B cell (primary cell): ENCODE results near the gene B4GALT5. TPM values are rescaled to one million over a fixed set of nuclear protein-coding genes. Genes with fewer than 3 reads are reported as not detected.
A peak's percentile ranks its signal among the peaks of the same experiment; 100 is the strongest.

Experiments used
- ATAC-seq: fragments of 200-7000 bp; cut with Tn5 transposase; one replicate; pipeline ENCODE4 v1.10.0; 2021; ENCODE audit warnings: low read depth, mild to moderate bottlenecking, moderate number of reproducible peaks, moderate library complexity
- CTCF ChIA-PET: fragments of 350-600 bp; sonication (Branson Sonifier 250); formaldehyde crosslinking; loops from one replicate; lab custom pipeline; 2021; ENCODE audit warnings: antibody characterized with exemption, inconsistent platforms; lab: Charles Lee
- POLR2A ChIA-PET: fragments of 350-600 bp; sonication (Branson Sonifier 250); formaldehyde crosslinking; loops from one replicate; lab custom pipeline; 2021; ENCODE audit warnings: antibody characterized with exemption; lab: Charles Lee
- DNase-seq: peaks from one replicate; pipeline ENCODE4 v3.0.0; 2013
- H2AFZ ChIP-seq: 2 replicates; pipeline ENCODE4 v1.6.1; 2012; ENCODE audit warnings: mild to moderate bottlenecking, low read depth, low read length; ENCODE audit not compliant: insufficient read depth, poor library complexity, severe bottlenecking
- H3K27ac ChIP-seq, 2 donors: 1 replicate in 1 of 2; 2 replicates in 1 of 2; pipeline ENCODE4 v1.5.1; 2012 to 2013; ENCODE audit warnings: low read length in 2 of 2, mild to moderate bottlenecking in 2 of 2, moderate library complexity in 1 of 2
- H3K27me3 ChIP-seq, 4 experiments: fragments of 200-600 bp in 1 of 4; sonication (generic) in 1 of 4; replicated peaks in 1 of 4; 1 replicate in 2 of 4; 2 replicates in 2 of 4; pipeline versions ENCODE4 v1.6.1 to v1.7.0; 2013 to 2016; ENCODE audit warnings: low read length in 3 of 4, mild to moderate bottlenecking in 2 of 4, mixed read lengths in 1 of 4, moderate library complexity in 1 of 4; ENCODE audit not compliant: insufficient read depth in 4 of 4, control insufficient read depth in 3 of 4; ENCODE audit errors: control extremely low read depth in 1 of 4
- H3K36me3 ChIP-seq, 2 experiments: replicated peaks in 1 of 2; 1 replicate in 1 of 2; 2 replicates in 1 of 2; pipeline versions ENCODE4 v1.6.1 to v1.7.1; 2013; ENCODE audit warnings: low read length in 1 of 2; ENCODE audit not compliant: insufficient read depth in 2 of 2, control insufficient read depth in 1 of 2; ENCODE audit errors: control extremely low read depth in 1 of 2, extremely low read depth in 1 of 2
- H3K4me1 ChIP-seq, 2 donors: fragments of 200-600 bp in 1 of 2; sonication (generic) in 1 of 2; 1 replicate in 1 of 2; 2 replicates in 1 of 2; pipeline versions ENCODE4 v1.5.1 to v1.6.1; 2013 to 2017; ENCODE audit warnings: low read length in 2 of 2; ENCODE audit not compliant: control insufficient read depth in 2 of 2, insufficient read depth in 2 of 2
- H3K4me2 ChIP-seq: replicated peaks from 2 replicates; pipeline ENCODE3; 2012; ENCODE audit warnings: mild to moderate bottlenecking, low read depth, low read length; ENCODE audit not compliant: poor library complexity, severe bottlenecking
- H3K4me3 ChIP-seq, 5 experiments: fragments of 200-600 bp in 1 of 5; sonication (generic) in 1 of 5; 1 replicate in 3 of 5; 2 replicates in 2 of 5; pipeline versions ENCODE4 v1.5.1 to v1.7.0; 2011 to 2016; ENCODE audit warnings: low read length in 4 of 5, mild to moderate bottlenecking in 4 of 5, low read depth in 2 of 5, control low read depth in 1 of 5, moderate library complexity in 1 of 5; ENCODE audit not compliant: insufficient read depth in 1 of 5; ENCODE audit errors: control extremely low read depth in 1 of 5, extremely low read depth in 1 of 5
- H3K79me2 ChIP-seq: fragments of 200-600 bp; sonication (generic); one replicate; pipeline ENCODE4 v1.6.0; 2016; ENCODE audit warnings: low read length; ENCODE audit not compliant: control insufficient read depth, insufficient read depth
- H3K9ac ChIP-seq: fragments of 200-600 bp; sonication (generic); 2 replicates; pipeline ENCODE4 v1.6.1; 2017; ENCODE audit warnings: mild to moderate bottlenecking, low read length, moderate library complexity
- H3K9me3 ChIP-seq, 3 donors: one replicate each; pipeline versions ENCODE4 v1.6.1 to v1.7.1; 2013; ENCODE audit warnings: low read length in 2 of 3; ENCODE audit not compliant: control insufficient read depth in 2 of 3, insufficient read depth in 1 of 3; ENCODE audit errors: control extremely low read depth in 1 of 3
- H4K20me1 ChIP-seq: 2 replicates; pipeline ENCODE4 v1.6.0; 2012; ENCODE audit warnings: mild to moderate bottlenecking, low read length; ENCODE audit not compliant: insufficient read depth, control insufficient read depth, poor library complexity, severe bottlenecking
- H3K27ac Mint-ChIP-seq: one replicate; pipeline ENCODE4 v1.8.0; 2021; ENCODE audit warnings: mixed read lengths
- H3K27me3 Mint-ChIP-seq: one replicate; pipeline ENCODE4 v1.8.0; 2021; ENCODE audit warnings: mixed read lengths
- H3K4me1 Mint-ChIP-seq: one replicate; pipeline ENCODE4 v1.8.0; 2021; ENCODE audit warnings: mixed read lengths
- H3K4me3 Mint-ChIP-seq: one replicate; pipeline ENCODE4 v1.8.0; 2021; ENCODE audit warnings: mixed read lengths
- H3K9me3 Mint-ChIP-seq: one replicate; pipeline ENCODE4 v1.8.0; 2022; ENCODE audit warnings: mixed read lengths; ENCODE audit not compliant: insufficient read depth
- EZH2 ChIP-seq: IDR thresholded peaks from 2 replicates; pipeline ENCODE4 v1.6.1; 2012; ENCODE audit warnings: borderline replicate concordance, low read depth, mild to moderate bottlenecking, moderate library complexity, low read length; ENCODE audit not compliant: insufficient read depth, poor library complexity, severe bottlenecking
- WGBS: methylation state at CpG from one replicate; pipeline ENCODE4 v1.1.5; 2013; ENCODE audit warnings: missing lambda C conversion rate; ENCODE audit not compliant: insufficient coverage; 5-methylcytosine and 5-hydroxymethylcytosine counted together
- intact Hi-C: fragments of 100-400 bp; cut with micrococcal nuclease; formaldehyde crosslinking; loops from one replicate; pipeline ENCODE4 v1.10.0; 2022
- polyA plus RNA-seq: library from polyadenylated mRNA; depleted of rRNA; stranded (reverse); fragments of >200 nt; gene quantifications from 2 replicates; pipeline ENCODE4 v1.2.3, GENCODE V29; 2012
- total RNA-seq, 2 donors: library from RNA; stranded (reverse); fragments of 120-200 nt in 1 of 2; gene quantifications; 1 replicate in 1 of 2; 2 replicates in 1 of 2; pipeline versions ENCODE4 v1.2.3 to v1.2.4, GENCODE V29; 2013 to 2022
- TF ChIP-seq, protein P1 (sequence below): fragments of 200-600 bp; IDR thresholded peaks from one replicate; pipeline ENCODE4 v1.8.0; 2022; ENCODE audit warnings: antibody characterized with exemption, mild to moderate bottlenecking

Gene B4GALT5
- total and polyA plus RNA-seq, 2 donors (not counting 1 experiment from before 2014, with no cell fraction given): 3.4 to 7.3 TPM

DNA sequence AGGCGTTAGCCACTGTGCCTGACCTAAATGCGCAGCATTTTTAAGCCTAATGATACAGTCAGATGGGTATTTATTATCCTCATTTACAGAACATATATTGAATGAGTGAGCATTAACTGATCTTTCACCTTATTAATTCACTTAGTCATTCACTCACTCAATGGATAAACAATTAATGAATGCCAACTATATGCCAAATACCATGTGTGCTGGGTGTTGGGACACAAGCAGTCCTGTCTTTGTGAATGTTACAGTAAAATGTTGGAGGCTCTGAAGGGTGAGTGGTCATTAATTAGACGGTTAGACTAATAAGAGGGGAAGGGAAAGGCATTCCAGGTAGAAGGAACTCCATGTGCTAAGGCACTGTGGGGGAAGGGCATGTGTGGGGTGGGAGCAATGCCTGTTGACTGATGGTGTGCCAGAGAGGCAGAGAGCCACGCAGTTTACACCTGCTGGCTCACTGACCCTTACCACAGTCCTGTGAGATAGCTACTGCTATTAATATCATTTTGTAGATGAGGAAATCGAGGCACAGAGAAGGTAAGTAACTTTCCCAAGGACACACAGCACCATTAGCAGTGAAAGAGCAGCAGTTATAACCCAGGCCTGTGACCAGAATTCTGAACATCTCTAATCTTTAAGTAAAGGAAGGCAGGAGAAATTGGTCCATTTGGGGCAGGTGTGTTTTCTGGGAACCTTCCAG lies 38.7 kb upstream of the B4GALT5 start:
- H3K9me3 ChIP-seq: no peaks in the 10 kb centered on the region
- Mint-ChIP-seq H3K4me3 (no peak overlapping the region), H3K27me3 (peaks cover 5% of the 10 kb centered on the region), H3K27ac (no peak overlapping the region), H3K4me1 (peaks cover 9% of the 10 kb centered on the region), H3K9me3 (peaks cover 1% of the 10 kb centered on the region)
- no peak for TF ChIP-seq EZH2
- TF ChIP-seq, protein P1, sequence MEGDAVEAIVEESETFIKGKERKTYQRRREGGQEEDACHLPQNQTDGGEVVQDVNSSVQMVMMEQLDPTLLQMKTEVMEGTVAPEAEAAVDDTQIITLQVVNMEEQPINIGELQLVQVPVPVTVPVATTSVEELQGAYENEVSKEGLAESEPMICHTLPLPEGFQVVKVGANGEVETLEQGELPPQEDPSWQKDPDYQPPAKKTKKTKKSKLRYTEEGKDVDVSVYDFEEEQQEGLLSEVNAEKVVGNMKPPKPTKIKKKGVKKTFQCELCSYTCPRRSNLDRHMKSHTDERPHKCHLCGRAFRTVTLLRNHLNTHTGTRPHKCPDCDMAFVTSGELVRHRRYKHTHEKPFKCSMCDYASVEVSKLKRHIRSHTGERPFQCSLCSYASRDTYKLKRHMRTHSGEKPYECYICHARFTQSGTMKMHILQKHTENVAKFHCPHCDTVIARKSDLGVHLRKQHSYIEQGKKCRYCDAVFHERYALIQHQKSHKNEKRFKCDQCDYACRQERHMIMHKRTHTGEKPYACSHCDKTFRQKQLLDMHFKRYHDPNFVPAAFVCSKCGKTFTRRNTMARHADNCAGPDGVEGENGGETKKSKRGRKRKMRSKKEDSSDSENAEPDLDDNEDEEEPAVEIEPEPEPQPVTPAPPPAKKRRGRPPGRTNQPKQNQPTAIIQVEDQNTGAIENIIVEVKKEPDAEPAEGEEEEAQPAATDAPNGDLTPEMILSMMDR: no peak
- no peak overlapping the region for H2AFZ ChIP-seq
- no peak overlapping the region for H3K9ac ChIP-seq
- H3K4me3 ChIP-seq: no peak overlapping the region
- DNase-seq (no peak), ATAC-seq (no peak)
- ChIA-PET POLR2A (no interaction called here), CTCF (no interaction called here)
- H3K79me2 ChIP-seq: no peaks in the 10 kb centered on the region
- no peaks in the 10 kb centered on the region for H4K20me1 ChIP-seq
- H3K36me3 ChIP-seq: no peaks in the 10 kb centered on the region
- no peak overlapping the region for H3K27ac ChIP-seq
- no peak overlapping the region for H3K4me2 ChIP-seq
- H3K27me3 ChIP-seq: peaks cover 0 to 7% (median 1%) of the 10 kb centered on the region in 4 experiments
- WGBS: 100% methylated on average over 1 of the region's 5 CpGs
- intact Hi-C loops: no loop called here
- peaks cover 6 to 14% of the 10 kb centered on the region in 2 donors for H3K4me1 ChIP-seq

DNA sequence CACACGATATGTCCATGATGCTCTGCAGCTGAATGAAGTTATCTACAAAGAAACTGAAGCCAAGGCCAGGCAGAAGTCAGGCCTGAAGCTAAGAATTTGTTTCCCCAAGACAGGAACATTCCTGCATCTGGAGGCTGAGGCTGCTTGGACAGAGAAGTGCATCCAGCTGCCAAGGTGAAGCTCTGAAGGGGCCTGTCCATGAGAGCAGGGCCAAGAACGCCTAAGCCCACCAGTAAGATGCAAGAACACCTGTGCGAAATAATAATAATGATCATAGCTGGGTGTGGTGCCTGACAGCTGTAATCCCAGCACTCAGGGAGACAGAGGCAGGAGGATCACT lies 37.7 kb upstream of the B4GALT5 start:
- H3K27ac ChIP-seq: no peak overlapping the region

More for the DNA sequence above, 37.7 kb upstream of the B4GALT5 start:
- intact Hi-C loops: no loop called here
- Histone ChIP-seq H3K4me1 (peaks cover 6 to 14% of the 10 kb centered on the region in 2 donors), H2AFZ (peak overlapping the region; percentile 51), H3K9ac (no peak overlapping the region), H3K4me3 (no peak overlapping the region), H3K4me2 (no peak overlapping the region), H4K20me1 (no peaks in the 10 kb centered on the region), H3K9me3 (no peaks in the 10 kb centered on the region), H3K27me3 (peaks cover 0 to 7% (median 1%) of the 10 kb centered on the region in 4 experiments), H3K36me3 (no peaks in the 10 kb centered on the region), H3K79me2 (no peaks in the 10 kb centered on the region)
- ATAC-seq (no peak), DNase-seq (no peak)
- 75% methylated on average over 3 of the region's 3 CpGs for WGBS
- Mint-ChIP-seq H3K4me3 (no peak overlapping the region), H3K27me3 (no peaks in the 10 kb centered on the region), H3K27ac (no peak overlapping the region), H3K9me3 (no peaks in the 10 kb centered on the region), H3K4me1 (peaks cover 9% of the 10 kb centered on the region)
- CTCF ChIA-PET: interaction anchor here (0.9 kb wide), 1 partner anchor 20 kb away, joined by 3 read pairs; no protein-coding TSS in a partner anchor
- POLR2A ChIA-PET: no interaction called here
- no peak for TF ChIP-seq EZH2
- TF ChIP-seq, protein P1: no peak
